Measurements from ENCODE around the gene CAPN5. TPM values are rescaled to one million over a fixed set of nuclear protein-coding genes. Genes with fewer than 3 reads are reported as not detected.
A peak's percentile ranks its signal among the peaks of the same experiment; 100 is the strongest.

Gene CAPN5
- total and polyA plus RNA-seq, 2 donors from 2014 or later: 20.0 to 36.0 TPM

DNA sequence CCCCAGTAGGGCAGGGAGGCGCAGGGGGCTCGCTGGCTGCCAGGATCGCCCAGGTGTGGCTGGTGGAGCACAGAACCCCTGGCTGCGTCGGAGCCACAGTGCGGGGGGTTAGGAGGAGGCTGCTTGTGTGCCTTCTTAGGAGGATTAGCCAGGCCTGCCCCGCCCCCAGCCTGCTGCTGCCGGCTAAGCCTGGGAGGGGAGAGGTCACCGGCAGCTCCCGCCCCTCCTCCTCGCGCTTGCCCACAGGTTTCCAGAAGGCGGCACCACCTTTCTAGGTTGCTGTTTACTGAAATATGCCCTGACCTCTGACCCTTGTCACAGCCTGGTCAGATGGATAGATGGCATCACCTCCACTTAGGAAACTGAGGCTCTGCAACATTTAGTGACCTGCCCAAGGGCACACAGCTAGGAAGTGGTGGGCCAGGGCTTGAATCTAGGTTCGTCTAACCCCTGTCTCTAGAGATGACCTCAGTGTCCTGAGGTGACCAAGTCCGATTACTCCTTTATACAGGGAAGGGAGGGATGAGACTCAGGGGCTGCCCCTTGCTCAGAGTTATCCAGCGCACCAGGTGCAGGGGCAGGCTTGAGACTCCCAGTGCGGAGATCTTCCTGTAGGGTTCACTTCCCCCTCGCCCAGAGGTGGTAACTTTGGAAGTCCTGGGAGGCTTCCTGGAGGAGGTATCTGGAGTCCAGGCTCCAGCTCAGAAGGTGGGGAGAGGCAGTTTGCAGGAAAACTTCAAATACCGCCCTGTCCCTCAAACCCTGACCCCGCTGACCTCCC is 105.3 kb downstream of the CAPN5 start:
- DNase-seq: peak; percentile 52 to 80 (median 68)
- FAIRE-seq: no peak

DNA sequence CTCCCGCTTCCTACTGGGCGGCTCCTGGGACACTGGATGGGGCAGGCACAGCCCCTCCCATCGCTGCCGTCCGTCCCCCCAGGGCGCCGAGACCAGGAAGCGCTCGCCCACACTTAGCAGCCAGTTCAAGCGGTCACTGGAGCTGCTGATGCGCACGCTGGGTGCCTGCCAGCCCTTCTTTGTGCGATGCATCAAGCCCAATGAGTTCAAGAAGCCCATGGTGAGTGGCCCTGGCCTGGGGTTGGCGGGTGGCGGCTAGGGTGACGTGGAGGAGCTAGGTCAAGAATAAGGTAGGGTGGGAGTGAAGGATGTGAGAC is 105.9 kb downstream of the CAPN5 start:
- Histone ChIP-seq H3K27me3 (ENCODE audit: control insufficient read depth, insufficient read depth, low read length) (no peaks in the 10 kb centered on the region), H3K4me3 (ENCODE audit: low read length in 3 of 3) (no peak overlapping the region), H3K36me3 (ENCODE audit: control insufficient read depth in 2 of 3, insufficient read depth in 3 of 3, low read length in 3 of 3) (peaks cover 0 to 3% (median 0%) of the 10 kb centered on the region in 3 donors), H3K9me3 (ENCODE audit: control insufficient read depth in 2 of 3, insufficient read depth in 1 of 3, low read length in 3 of 3) (no peaks in the 10 kb centered on the region), H3K27ac (ENCODE audit: low read depth in 2 of 2, low read length in 2 of 2) (no peak overlapping the region), H3K9ac (ENCODE audit: low read length in 3 of 3) (no peak overlapping the region), H3K4me1 (ENCODE audit: control insufficient read depth in 2 of 3, insufficient read depth in 2 of 3, low read depth in 1 of 3, low read length in 3 of 3) (peaks cover 0 to 3% (median 0%) of the 10 kb centered on the region in 3 donors)
- intact Hi-C loops (cut with DNase I): no loop called here
- TF ChIP-seq, protein P1, sequence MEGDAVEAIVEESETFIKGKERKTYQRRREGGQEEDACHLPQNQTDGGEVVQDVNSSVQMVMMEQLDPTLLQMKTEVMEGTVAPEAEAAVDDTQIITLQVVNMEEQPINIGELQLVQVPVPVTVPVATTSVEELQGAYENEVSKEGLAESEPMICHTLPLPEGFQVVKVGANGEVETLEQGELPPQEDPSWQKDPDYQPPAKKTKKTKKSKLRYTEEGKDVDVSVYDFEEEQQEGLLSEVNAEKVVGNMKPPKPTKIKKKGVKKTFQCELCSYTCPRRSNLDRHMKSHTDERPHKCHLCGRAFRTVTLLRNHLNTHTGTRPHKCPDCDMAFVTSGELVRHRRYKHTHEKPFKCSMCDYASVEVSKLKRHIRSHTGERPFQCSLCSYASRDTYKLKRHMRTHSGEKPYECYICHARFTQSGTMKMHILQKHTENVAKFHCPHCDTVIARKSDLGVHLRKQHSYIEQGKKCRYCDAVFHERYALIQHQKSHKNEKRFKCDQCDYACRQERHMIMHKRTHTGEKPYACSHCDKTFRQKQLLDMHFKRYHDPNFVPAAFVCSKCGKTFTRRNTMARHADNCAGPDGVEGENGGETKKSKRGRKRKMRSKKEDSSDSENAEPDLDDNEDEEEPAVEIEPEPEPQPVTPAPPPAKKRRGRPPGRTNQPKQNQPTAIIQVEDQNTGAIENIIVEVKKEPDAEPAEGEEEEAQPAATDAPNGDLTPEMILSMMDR (IDR thresholded peaks at IDR 0.05; ENCODE audit: borderline replicate concordance, extremely low read depth, insufficient read depth): no peak
- FAIRE-seq (no peak), DNase-seq (peak in 2 of 5 donors; percentile 42 to 58)

More for the DNA sequence above, 105.3 kb downstream of the CAPN5 start:
- Histone ChIP-seq H3K27me3 (ENCODE audit: control insufficient read depth, insufficient read depth, low read length) (no peaks in the 10 kb centered on the region), H3K9ac (ENCODE audit: low read length in 3 of 3) (no peak overlapping the region), H3K27ac (ENCODE audit: low read depth in 2 of 2, low read length in 2 of 2) (no peak overlapping the region), H3K4me1 (ENCODE audit: control insufficient read depth in 2 of 3, insufficient read depth in 2 of 3, low read depth in 1 of 3, low read length in 3 of 3) (peaks cover 0 to 3% (median 0%) of the 10 kb centered on the region in 3 donors), H3K9me3 (ENCODE audit: control insufficient read depth in 2 of 3, insufficient read depth in 1 of 3, low read length in 3 of 3) (no peaks in the 10 kb centered on the region), H3K36me3 (ENCODE audit: control insufficient read depth in 2 of 3, insufficient read depth in 3 of 3, low read length in 3 of 3) (peaks cover 0 to 3% (median 0%) of the 10 kb centered on the region in 3 donors), H3K4me3 (ENCODE audit: low read length in 3 of 3) (no peak overlapping the region)
- intact Hi-C loops (cut with DNase I): no loop called here
- TF ChIP-seq, protein P1 (IDR thresholded peaks at IDR 0.05; ENCODE audit: borderline replicate concordance, extremely low read depth, insufficient read depth): no peak

DNA sequence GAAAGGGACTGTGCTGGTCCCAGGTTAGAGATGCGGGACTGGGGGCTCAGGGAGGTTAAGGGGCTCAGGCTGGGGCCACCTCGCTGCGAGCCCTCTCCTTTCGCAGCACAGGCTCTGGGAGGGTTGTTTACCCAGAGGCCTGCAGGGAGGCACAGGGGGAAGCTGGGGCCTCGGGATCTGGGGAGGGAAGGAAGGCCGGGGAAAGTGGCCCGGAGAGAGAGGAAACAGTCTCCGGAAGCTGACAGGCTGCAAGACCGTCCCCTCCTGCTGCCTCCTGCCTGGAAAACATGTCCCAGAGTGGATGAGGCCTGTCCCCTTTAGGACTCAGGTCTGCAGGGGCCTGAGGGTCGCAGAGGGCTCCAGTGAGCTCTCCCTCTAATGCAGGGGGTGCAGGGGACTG is 106.7 kb downstream of the CAPN5 start:
- DNase-seq (peak in 2 of 5 donors; percentile 42 to 56), FAIRE-seq (no peak)
- intact Hi-C loops (cut with DNase I): no loop called here
- H3K27ac ChIP-seq (ENCODE audit: low read depth in 2 of 2, low read length in 2 of 2): no peak overlapping the region
- peaks cover 0 to 3% (median 0%) of the 10 kb centered on the region in 3 donors for H3K36me3 ChIP-seq (ENCODE audit: control insufficient read depth in 2 of 3, insufficient read depth in 3 of 3, low read length in 3 of 3)
- H3K27me3 ChIP-seq (ENCODE audit: control insufficient read depth, insufficient read depth, low read length): no peaks in the 10 kb centered on the region
- H3K4me1 ChIP-seq (ENCODE audit: control insufficient read depth in 2 of 3, insufficient read depth in 2 of 3, low read depth in 1 of 3, low read length in 3 of 3): peaks cover 0 to 3% (median 0%) of the 10 kb centered on the region in 3 donors
- no peak overlapping the region for H3K4me3 ChIP-seq (ENCODE audit: low read length in 3 of 3)
- TF ChIP-seq, protein P1 (IDR thresholded peaks at IDR 0.05; ENCODE audit: borderline replicate concordance, extremely low read depth, insufficient read depth): no peak
- no peak overlapping the region for H3K9ac ChIP-seq (ENCODE audit: low read length in 3 of 3)
- no peaks in the 10 kb centered on the region for H3K9me3 ChIP-seq (ENCODE audit: control insufficient read depth in 2 of 3, insufficient read depth in 1 of 3, low read length in 3 of 3)

All from kidney (tissue), 14 donors.